Endothelial cell of umbilical vein (primary cell): Measurements from ENCODE around the gene ELK3.

Experiments used
- POLR2A ChIP-seq: IDR thresholded peaks from 2 replicates; pipeline ENCODE4 v1.6.1; 2012; ENCODE audit warnings: low read depth, mild to moderate bottlenecking, control low read depth, low read length
- TF ChIP-seq, protein P1 (sequence below), 2 donors: IDR thresholded peaks; 1 replicate in 1 of 2; 2 replicates in 1 of 2; pipeline ENCODE4 v1.5.1; 2011; ENCODE audit warnings: low read length in 2 of 2, mild to moderate bottlenecking in 2 of 2, moderate library complexity in 2 of 2, control low read depth in 1 of 2, inconsistent platforms in 1 of 2, low read depth in 1 of 2; ENCODE audit not compliant: insufficient read depth in 1 of 2; ENCODE audit errors: extremely low read depth in 1 of 2

GRCh38 chr12:96183734-96184370 lies 10.3 kb upstream of the ELK3 start:
- TF ChIP-seq POLR2A, result no peak
- TF ChIP-seq, protein P1, sequence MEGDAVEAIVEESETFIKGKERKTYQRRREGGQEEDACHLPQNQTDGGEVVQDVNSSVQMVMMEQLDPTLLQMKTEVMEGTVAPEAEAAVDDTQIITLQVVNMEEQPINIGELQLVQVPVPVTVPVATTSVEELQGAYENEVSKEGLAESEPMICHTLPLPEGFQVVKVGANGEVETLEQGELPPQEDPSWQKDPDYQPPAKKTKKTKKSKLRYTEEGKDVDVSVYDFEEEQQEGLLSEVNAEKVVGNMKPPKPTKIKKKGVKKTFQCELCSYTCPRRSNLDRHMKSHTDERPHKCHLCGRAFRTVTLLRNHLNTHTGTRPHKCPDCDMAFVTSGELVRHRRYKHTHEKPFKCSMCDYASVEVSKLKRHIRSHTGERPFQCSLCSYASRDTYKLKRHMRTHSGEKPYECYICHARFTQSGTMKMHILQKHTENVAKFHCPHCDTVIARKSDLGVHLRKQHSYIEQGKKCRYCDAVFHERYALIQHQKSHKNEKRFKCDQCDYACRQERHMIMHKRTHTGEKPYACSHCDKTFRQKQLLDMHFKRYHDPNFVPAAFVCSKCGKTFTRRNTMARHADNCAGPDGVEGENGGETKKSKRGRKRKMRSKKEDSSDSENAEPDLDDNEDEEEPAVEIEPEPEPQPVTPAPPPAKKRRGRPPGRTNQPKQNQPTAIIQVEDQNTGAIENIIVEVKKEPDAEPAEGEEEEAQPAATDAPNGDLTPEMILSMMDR (IDR thresholded peaks at IDR 0.05; ENCODE audit: extremely low read depth in 1 of 2, insufficient read depth in 1 of 2, low read depth in 1 of 2, low read length in 2 of 2), result no peak
